ENCODE data around the gene OTUD3. TPM values are rescaled to one million over a fixed set of nuclear protein-coding genes. Genes with fewer than 3 reads are reported as not detected.

The OTUD3 gene
- total and polyA plus RNA-seq, 2 of the 13 experiments (the other 11 are each of a cell fraction or from before 2014, with no cell fraction given): 5.2 to 7.5 TPM

- no peak for TF ChIP-seq TCF12 (IDR thresholded peaks at IDR 0.05)
- peak; percentile 65; the same call in 1 of the 2 replicates for TF ChIP-seq TCF12 (CRISPR knock-in tag; IDR thresholded peaks at IDR 0.05)
- TF ChIP-seq ZNF20 (CRISPR knock-in tag; IDR thresholded peaks at IDR 0.05): no peak
- peak; percentile 76 for TF ChIP-seq RAD51 (IDR thresholded peaks at IDR 0.05; ENCODE audit: borderline replicate concordance)
- TF ChIP-seq ZNF782 (CRISPR knock-in tag; IDR thresholded peaks at IDR 0.05; ENCODE audit: borderline replicate concordance): no peak
- TF ChIP-seq SKIL (CRISPR knock-in tag; IDR thresholded peaks at IDR 0.05; ENCODE audit: borderline replicate concordance): no peak
- peak; percentile 94 for TF ChIP-seq ZNF547 (CRISPR knock-in tag; IDR thresholded peaks at IDR 0.05)
- peak; percentile 92; the same call in 1 of the 2 replicates for TF ChIP-seq PAX8 (CRISPR knock-in tag; IDR thresholded peaks at IDR 0.05; ENCODE audit: borderline replicate concordance)
- no peak for TF ChIP-seq NFE2L1 (CRISPR knock-in tag; IDR thresholded peaks at IDR 0.05; ENCODE audit: borderline replicate concordance)
- no peak for TF ChIP-seq MIXL1 (CRISPR knock-in tag; IDR thresholded peaks at IDR 0.05)
- peak; percentile 67 for TF ChIP-seq ATF7-NPFF (CRISPR knock-in tag; IDR thresholded peaks at IDR 0.05; ENCODE audit: low read depth)
- peak; percentile 57; the same call in 1 of the 2 replicates for TF ChIP-seq ERF (CRISPR knock-in tag; IDR thresholded peaks at IDR 0.05)
- peak; percentile 88 for TF ChIP-seq HNF1B (CRISPR knock-in tag; IDR thresholded peaks at IDR 0.05)
- TF ChIP-seq SPEN (CRISPR knock-in tag; IDR thresholded peaks at IDR 0.05; ENCODE audit: low read depth): peak; percentile 87
- TF ChIP-seq ZNF577 (CRISPR knock-in tag; IDR thresholded peaks at IDR 0.05; ENCODE audit: borderline replicate concordance, low read depth): no peak
- no peak for TF ChIP-seq CEBPB (IDR thresholded peaks at IDR 0.05; ENCODE audit: borderline replicate concordance, low read depth, low read length)
- 0 out of 2 replicates have a peak, but pooled peaks have one; percentile 36 for TF ChIP-seq ZNF317 (CRISPR knock-in tag; IDR thresholded peaks at IDR 0.05)
- peak; percentile 68; the same call in 1 of the 2 replicates for TF ChIP-seq ZFP91 (CRISPR knock-in tag; IDR thresholded peaks at IDR 0.05; ENCODE audit: borderline replicate concordance)
- TF ChIP-seq IKZF5 (CRISPR knock-in tag; IDR thresholded peaks at IDR 0.05): peak; percentile 55; the same call in 1 of the 2 replicates
- no peak for TF ChIP-seq TBP (CRISPR knock-in tag; IDR thresholded peaks at IDR 0.05)
- no peak for TF ChIP-seq SP2 (CRISPR knock-in tag; IDR thresholded peaks at IDR 0.05)
- no peak for TF ChIP-seq ZFP36L1 (CRISPR knock-in tag; IDR thresholded peaks at IDR 0.05)
- TF ChIP-seq PTBP1 (IDR thresholded peaks at IDR 0.05; ENCODE audit: low read depth, low read length, poor library complexity, severe bottlenecking): no peak
These were observed at the start of gene OTUD3 (continued) for GRCh38 chr1:19882111-19883071.
